Panc1 (cell line): ENCODE data around the gene MORN2. TPM values are rescaled to one million over a fixed set of nuclear protein-coding genes. Genes with fewer than 3 reads are reported as not detected.

Experiments
- ATAC-seq: fragments of 200-7000 bp; cut with Tn5 transposase; 2 replicates; pipeline ENCODE4 v1.9.1; 2020; ENCODE audit warnings: mild to moderate bottlenecking, moderate library complexity
- BruUV-seq: library from RNA; stranded (reverse); fragments of 400-500 nt; replicated peaks from 2 replicates; lab custom pipeline; 2021; lab: Mats Ljungman, UMichigan
- CTCF ChIA-PET: fragments of 300-600 bp; sonication (Branson Sonifier 250); formaldehyde crosslinking; loops from one replicate; lab custom pipeline; 2022; ENCODE audit warnings: antibody characterized with exemption; lab: Charles Lee
- POLR2A ChIA-PET: fragments of 300-600 bp; sonication (Branson Sonifier 250); formaldehyde crosslinking; loops from one replicate; lab custom pipeline; 2022; ENCODE audit warnings: antibody characterized with exemption; lab: Charles Lee
- DNase-seq: peaks from one replicate; pipeline ENCODE4 v3.0.0-alpha.2; 2010; ENCODE audit warnings: low read depth, low spot score
- H3K27ac ChIP-seq: 2 replicates; pipeline ENCODE4 v1.5.1; 2011; ENCODE audit warnings: mild to moderate bottlenecking, low read length, inconsistent platforms
- H3K27me3 ChIP-seq: fragments of 200-500 bp; sonication (Bioruptor generic); 2 replicates; pipeline ENCODE4 v1.6.0; 2014; ENCODE audit warnings: low read length, inconsistent platforms; ENCODE audit not compliant: control insufficient read depth, insufficient read depth
- H3K36me3 ChIP-seq: fragments of 200-500 bp; sonication (Bioruptor generic); 2 replicates; pipeline ENCODE4 v1.5.1; 2014; ENCODE audit warnings: inconsistent platforms, mild to moderate bottlenecking, low read length, moderate library complexity; ENCODE audit not compliant: control insufficient read depth, insufficient read depth
- H3K4me1 ChIP-seq: 2 replicates; pipeline ENCODE4 v1.5.1; 2011; ENCODE audit warnings: inconsistent platforms, mild to moderate bottlenecking, low read length, moderate library complexity; ENCODE audit not compliant: control insufficient read depth, insufficient read depth
- H3K4me3 ChIP-seq, 2 experiments: 2 replicates each; pipeline ENCODE4 v1.5.1; 2011 to 2012; ENCODE audit warnings: low read depth in 2 of 2, low read length in 2 of 2, mild to moderate bottlenecking in 2 of 2, inconsistent platforms in 1 of 2, moderate library complexity in 1 of 2
- H3K9me3 ChIP-seq: fragments of 200-500 bp; sonication (Bioruptor generic); 2 replicates; pipeline ENCODE4 v1.5.1; 2014; ENCODE audit warnings: low read depth, mild to moderate bottlenecking, inconsistent platforms, low read length, moderate library complexity; ENCODE audit not compliant: control insufficient read depth, insufficient read depth
- CTCF ChIP-seq: fragments of 450-650 bp; IDR thresholded peaks from 2 replicates; pipeline ENCODE4 v1.5.1; 2017; ENCODE audit warnings: mild to moderate bottlenecking
- POLR2AphosphoS5 ChIP-seq: IDR thresholded peaks from 2 replicates; pipeline ENCODE4 v1.6.1; 2012; ENCODE audit warnings: mild to moderate bottlenecking, low read depth, low read length, moderate library complexity
- REST ChIP-seq, 2 experiments: IDR thresholded peaks; 2 replicates each; pipeline ENCODE4 v1.6.1; 2011 to 2012; ENCODE audit warnings: low read depth in 2 of 2, control low read depth in 1 of 2, low read length in 1 of 2, mild to moderate bottlenecking in 1 of 2, moderate library complexity in 1 of 2; ENCODE audit not compliant: insufficient read depth in 1 of 2
- SIN3A ChIP-seq: IDR thresholded peaks from 2 replicates; pipeline ENCODE4 v1.6.1; 2012; ENCODE audit warnings: low read depth, mild to moderate bottlenecking, low read length, moderate library complexity, borderline replicate concordance; ENCODE audit not compliant: insufficient read depth
- TCF7L2 ChIP-seq: IDR thresholded peaks from 2 replicates; pipeline ENCODE4 v1.6.1; 2011; ENCODE audit warnings: mild to moderate bottlenecking, low read depth, low read length, inconsistent platforms
- in situ Hi-C: cut with HindIII; loops from 2 replicates; pipeline ENCODE4 v1.10.0; 2016; ENCODE audit warnings: low sequenced_read_pairs, low pct_unique_long_range_greater_than_20kb
- intact Hi-C: fragments of 100-400 bp; cut with micrococcal nuclease; formaldehyde crosslinking; loops from one replicate; pipeline ENCODE4 v1.10.0; 2022; ENCODE audit not compliant: unreplicated experiment
- total RNA-seq: library from RNA; stranded (reverse); gene quantifications from one replicate; pipeline ENCODE4 v1.2.1, GENCODE V29; 2021; ENCODE audit not compliant: unreplicated experiment

The MORN2 gene
- total RNA-seq, 1 experiment from 2014 or later = 10.1 TPM

- H3K4me1 ChIP-seq = no peaks in the 10 kb centered on the region
- H3K9me3 ChIP-seq = no peaks in the 10 kb centered on the region
- H3K27me3 ChIP-seq = no peaks in the 10 kb centered on the region
- in situ Hi-C loops (no loop called here), intact Hi-C loops (no loop called here)
- ChIA-PET CTCF (no interaction called here), POLR2A (no interaction called here)
- no peak for TF ChIP-seq SIN3A
- TF ChIP-seq REST (IDR thresholded peaks at IDR 0.05; ENCODE audit: insufficient read depth in 1 of 2, low read depth in 2 of 2, low read length in 1 of 2) = no peak
- TF ChIP-seq CTCF = no peak
- no peak for TF ChIP-seq TCF7L2
- TF ChIP-seq POLR2AphosphoS5 = no peak
- peaks cover 5% of the 10 kb centered on the region; the same call in 1 of the 2 replicates for H3K36me3 ChIP-seq
- H3K27ac ChIP-seq = no peak overlapping the region
- no peak for DNase-seq
- H3K4me3 ChIP-seq = no peak overlapping the region
- ATAC-seq = no peak
- no TSS peak for BruUV-seq
These were observed 13.3 kb upstream of the MORN2 start for GRCh38 chr2:38862476-38862875.

GRCh38 chr2:38863061-38863695, 12.6 kb upstream of the MORN2 start:
- in situ Hi-C loops (no loop called here), intact Hi-C loops (no loop called here)
- Histone ChIP-seq H3K27me3 (no peaks in the 10 kb centered on the region), H3K4me3 (no peak overlapping the region), H3K27ac (no peak overlapping the region), H3K4me1 (no peaks in the 10 kb centered on the region), H3K36me3 (peaks cover 5% of the 10 kb centered on the region; the same call in 1 of the 2 replicates), H3K9me3 (no peaks in the 10 kb centered on the region)
- no peak for TF ChIP-seq TCF7L2
- no peak for TF ChIP-seq REST (IDR thresholded peaks at IDR 0.05; ENCODE audit: insufficient read depth in 1 of 2, low read depth in 2 of 2, low read length in 1 of 2)
- TF ChIP-seq SIN3A = no peak
- no peak for TF ChIP-seq POLR2AphosphoS5
- TF ChIP-seq CTCF = no peak
- ChIA-PET POLR2A (no interaction called here), CTCF (no interaction called here)
- BruUV-seq = no TSS peak
- no peak for ATAC-seq
- DNase-seq = no peak
